SK-N-SH (cell line): ENCODE data around the gene CDKL4. TPM values are rescaled to one million over a fixed set of nuclear protein-coding genes. Genes with fewer than 3 reads are reported as not detected.

Experiments used
- CTCF ChIA-PET: fragments of 300-600, 350-600 bp; formaldehyde crosslinking; extraction: SDS; loops from one replicate; lab custom pipeline; 2021; lab: Yijun Ruan, JAX
- POLR2A ChIA-PET: fragments of 350-600 bp; sonication (Branson Sonifier 250); formaldehyde crosslinking; extraction: SDS; loops from one replicate; lab custom pipeline; 2020; ENCODE audit warnings: antibody characterized with exemption, inconsistent platforms; lab: Yijun Ruan, JAX
- DNase-seq: peaks from one replicate; pipeline ENCODE4 v3.0.0; 2012
- H2AFZ ChIP-seq: fragments of 200-600 bp; sonication (generic); 2 replicates; pipeline ENCODE4 v1.8.1; 2016; ENCODE audit warnings: antibody characterized with exemption, mild to moderate bottlenecking, low read depth
- H3F3A ChIP-seq: fragments of 200-600 bp; sonication (generic); replicated peaks from 2 replicates; pipeline ENCODE3; 2016; ENCODE audit warnings: antibody characterized with exemption, mild to moderate bottlenecking; ENCODE audit not compliant: insufficient read depth
- H3K27ac ChIP-seq, 2 experiments: fragments of 200-500 bp in 1 of 2; fragments of 200-600 bp in 1 of 2; sonication (Bioruptor generic) in 1 of 2; sonication (generic), shearing (Covaris generic) in 1 of 2; 2 replicates each; pipeline versions ENCODE4 v1.5.1 to v1.6.1; 2014 to 2016; ENCODE audit warnings: low read depth in 2 of 2, inconsistent platforms in 1 of 2, low read length in 1 of 2, mild to moderate bottlenecking in 1 of 2, mixed read lengths in 1 of 2
- H3K27me3 ChIP-seq: fragments of 200-600 bp; sonication (generic), shearing (Covaris generic); 2 replicates; pipeline ENCODE4 v1.6.1; 2016; ENCODE audit warnings: mixed run types; ENCODE audit not compliant: insufficient read depth
- H3K36me3 ChIP-seq, 2 experiments: fragments of 200-500 bp in 1 of 2; fragments of 200-600 bp in 1 of 2; sonication (Bioruptor generic) in 1 of 2; sonication (generic) in 1 of 2; replicated peaks in 1 of 2; 2 replicates each; pipeline versions ENCODE3 to v1.5.1; 2014 to 2016; ENCODE audit warnings: low read length in 1 of 2, mild to moderate bottlenecking in 1 of 2; ENCODE audit not compliant: insufficient read depth in 2 of 2, control insufficient read depth in 1 of 2
- H3K4me1 ChIP-seq, 2 experiments: fragments of 200-500 bp in 1 of 2; fragments of 200-600 bp in 1 of 2; sonication (Bioruptor generic) in 1 of 2; sonication (generic), shearing (Covaris generic) in 1 of 2; 2 replicates each; pipeline versions ENCODE4 v1.5.1 to v1.6.1; 2014 to 2016; ENCODE audit warnings: low read depth in 1 of 2, low read length in 1 of 2, mixed run types in 1 of 2; ENCODE audit not compliant: insufficient read depth in 2 of 2, control insufficient read depth in 1 of 2
- H3K4me2 ChIP-seq: fragments of 200-600 bp; sonication (generic), shearing (Covaris generic); 2 replicates; pipeline ENCODE4 v1.6.1; 2017; ENCODE audit warnings: mixed run types
- H3K4me3 ChIP-seq, 2 experiments: fragments of 200-500 bp in 1 of 2; fragments of 200-600 bp in 1 of 2; sonication (Bioruptor generic) in 1 of 2; sonication (generic), shearing (Covaris generic) in 1 of 2; 2 replicates each; pipeline versions ENCODE4 v1.5.1 to v1.8.1; 2014 to 2016; ENCODE audit warnings: low read depth in 2 of 2, inconsistent platforms in 1 of 2, low read length in 1 of 2, mild to moderate bottlenecking in 1 of 2, mixed read lengths in 1 of 2, moderate library complexity in 1 of 2
- H3K79me2 ChIP-seq: fragments of 200-600 bp; sonication (generic); 2 replicates; pipeline ENCODE4 v1.8.1; 2017; ENCODE audit warnings: mild to moderate bottlenecking; ENCODE audit not compliant: insufficient read depth
- H3K9ac ChIP-seq: fragments of 200-600 bp; sonication (generic); 2 replicates; pipeline ENCODE4 v1.6.1; 2017; ENCODE audit warnings: mixed run types
- H3K9me2 ChIP-seq: fragments of 200-600 bp; sonication (generic); 2 replicates; pipeline ENCODE4 v1.6.1; 2017; ENCODE audit warnings: mixed run types
- H3K9me3 ChIP-seq: fragments of 200-600 bp; sonication (generic); 2 replicates; pipeline ENCODE4 v1.6.1; 2017; ENCODE audit warnings: mixed run types, mild to moderate bottlenecking, moderate library complexity
- H4K20me1 ChIP-seq: fragments of 200-600 bp; sonication (generic); 2 replicates; pipeline ENCODE4 v1.6.1; 2017; ENCODE audit warnings: mild to moderate bottlenecking, mixed run types; ENCODE audit not compliant: insufficient read depth
- EP300 ChIP-seq, 2 experiments: IDR thresholded peaks; 2 replicates each; pipeline versions ENCODE4 v1.4.0 to v1.6.1; 2012; ENCODE audit warnings: borderline replicate concordance in 1 of 2, low read depth in 1 of 2, low read length in 1 of 2
- FOXJ3 ChIP-seq: sonication (generic); formaldehyde crosslinking; IDR thresholded peaks from 2 replicates; pipeline ENCODE4 v1.5.1; 2020; ENCODE audit warnings: mild to moderate bottlenecking, missing genetic modification reagents
- GATA2 ChIP-seq: sonication (generic); formaldehyde crosslinking; IDR thresholded peaks from 2 replicates; pipeline ENCODE4 v1.5.0; 2020; ENCODE audit warnings: mild to moderate bottlenecking, missing genetic modification reagents
- JUND ChIP-seq: IDR thresholded peaks from 2 replicates; pipeline ENCODE4 v1.4.0; 2012
- MXI1 ChIP-seq: IDR thresholded peaks from 2 replicates; pipeline ENCODE4 v1.6.1; 2012; ENCODE audit warnings: mild to moderate bottlenecking, low read depth, low read length, improper control_type of control experiment
- PBX3 ChIP-seq: IDR thresholded peaks from 2 replicates; pipeline ENCODE4; 2012
- RAD21 ChIP-seq: IDR thresholded peaks from 2 replicates; pipeline ENCODE4 v1.6.1; 2012; ENCODE audit warnings: mild to moderate bottlenecking, low read length
- RXRA ChIP-seq: IDR thresholded peaks from 2 replicates; pipeline ENCODE4 v1.4.0; 2012; ENCODE audit warnings: low read depth, mild to moderate bottlenecking, borderline replicate concordance
- SIN3A ChIP-seq: IDR thresholded peaks from 2 replicates; pipeline ENCODE4 v1.6.1; 2012; ENCODE audit warnings: low read depth, mild to moderate bottlenecking, low read length, moderate library complexity, borderline replicate concordance
- SMC3 ChIP-seq: IDR thresholded peaks from 2 replicates; pipeline ENCODE4 v1.6.1; 2012; ENCODE audit warnings: low read depth, low read length, improper control_type of control experiment
- TAF1 ChIP-seq: IDR thresholded peaks from 2 replicates; pipeline ENCODE4 v1.6.1; 2012; ENCODE audit warnings: low read depth, mild to moderate bottlenecking, low read length, moderate library complexity, borderline replicate concordance
- YY1 ChIP-seq: IDR thresholded peaks from 2 replicates; pipeline ENCODE4 v1.4.0; 2012; ENCODE audit warnings: low read depth, mild to moderate bottlenecking
- WGBS: methylation state at CpG from one replicate; pipeline ENCODE4 v1.1.6; 2017; ENCODE audit warnings: low lambda C conversion rate; 5-methylcytosine and 5-hydroxymethylcytosine counted together
- polyA plus RNA-seq, 3 experiments: library from polyadenylated mRNA; depleted of rRNA; stranded (reverse); fragments of >200 nt; gene quantifications; 2 replicates each; pipeline ENCODE4 v1.2.3, GENCODE V29; 2012
- TF ChIP-seq, protein P1 (sequence below): IDR thresholded peaks from 2 replicates; pipeline ENCODE4 v1.6.1; 2012; ENCODE audit warnings: mild to moderate bottlenecking, low read depth, low read length, moderate library complexity
- TF ChIP-seq, protein P2 (sequence below): fragments of 150-350 bp; IDR thresholded peaks from 2 replicates; pipeline ENCODE4 v1.6.1; 2016; ENCODE audit warnings: mild to moderate bottlenecking, low read depth, low read length
- TF ChIP-seq, protein P3 (sequence below): IDR thresholded peaks from 2 replicates; pipeline ENCODE4 v1.4.0; 2012; ENCODE audit warnings: low read depth, borderline replicate concordance

The CDKL4 gene
- polyA plus RNA-seq, 1 of the 3 experiments (the other 2 are of a cell fraction), result 0.81 TPM

DNA sequence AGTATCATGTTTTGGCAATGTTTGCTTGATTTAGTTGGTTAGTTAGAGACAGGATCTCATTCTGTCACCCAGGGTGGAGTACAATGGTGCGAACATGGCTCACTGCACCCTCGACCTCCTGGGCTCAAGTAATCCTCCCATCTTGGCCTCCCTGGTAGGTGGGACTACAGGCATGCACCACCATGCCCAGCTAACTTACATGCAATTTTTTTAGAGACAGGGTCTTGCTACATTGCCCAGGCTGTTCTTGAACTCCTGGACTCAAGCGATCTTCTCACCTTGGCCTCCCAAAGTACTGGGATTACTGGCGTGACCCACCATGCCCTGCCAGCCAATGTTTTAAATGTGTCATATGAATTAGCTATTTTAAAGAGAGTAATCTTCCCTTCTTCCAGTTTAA, 16.3 kb upstream of the CDKL4 start (continued):
- TF ChIP-seq, protein P1, sequence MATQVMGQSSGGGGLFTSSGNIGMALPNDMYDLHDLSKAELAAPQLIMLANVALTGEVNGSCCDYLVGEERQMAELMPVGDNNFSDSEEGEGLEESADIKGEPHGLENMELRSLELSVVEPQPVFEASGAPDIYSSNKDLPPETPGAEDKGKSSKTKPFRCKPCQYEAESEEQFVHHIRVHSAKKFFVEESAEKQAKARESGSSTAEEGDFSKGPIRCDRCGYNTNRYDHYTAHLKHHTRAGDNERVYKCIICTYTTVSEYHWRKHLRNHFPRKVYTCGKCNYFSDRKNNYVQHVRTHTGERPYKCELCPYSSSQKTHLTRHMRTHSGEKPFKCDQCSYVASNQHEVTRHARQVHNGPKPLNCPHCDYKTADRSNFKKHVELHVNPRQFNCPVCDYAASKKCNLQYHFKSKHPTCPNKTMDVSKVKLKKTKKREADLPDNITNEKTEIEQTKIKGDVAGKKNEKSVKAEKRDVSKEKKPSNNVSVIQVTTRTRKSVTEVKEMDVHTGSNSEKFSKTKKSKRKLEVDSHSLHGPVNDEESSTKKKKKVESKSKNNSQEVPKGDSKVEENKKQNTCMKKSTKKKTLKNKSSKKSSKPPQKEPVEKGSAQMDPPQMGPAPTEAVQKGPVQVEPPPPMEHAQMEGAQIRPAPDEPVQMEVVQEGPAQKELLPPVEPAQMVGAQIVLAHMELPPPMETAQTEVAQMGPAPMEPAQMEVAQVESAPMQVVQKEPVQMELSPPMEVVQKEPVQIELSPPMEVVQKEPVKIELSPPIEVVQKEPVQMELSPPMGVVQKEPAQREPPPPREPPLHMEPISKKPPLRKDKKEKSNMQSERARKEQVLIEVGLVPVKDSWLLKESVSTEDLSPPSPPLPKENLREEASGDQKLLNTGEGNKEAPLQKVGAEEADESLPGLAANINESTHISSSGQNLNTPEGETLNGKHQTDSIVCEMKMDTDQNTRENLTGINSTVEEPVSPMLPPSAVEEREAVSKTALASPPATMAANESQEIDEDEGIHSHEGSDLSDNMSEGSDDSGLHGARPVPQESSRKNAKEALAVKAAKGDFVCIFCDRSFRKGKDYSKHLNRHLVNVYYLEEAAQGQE, result no peak
- no peak for TF ChIP-seq EP300 (IDR thresholded peaks at IDR 0.05; ENCODE audit: borderline replicate concordance in 1 of 2, low read depth in 1 of 2, low read length in 1 of 2)
- TF ChIP-seq RAD21, result no peak
- no peak for TF ChIP-seq PBX3
- TF ChIP-seq GATA2 (CRISPR knock-in tag), result no peak

- no peaks in the 10 kb centered on the region for H3K9me3 ChIP-seq
- peaks cover 67 to 88% of the 10 kb centered on the region in 2 experiments for H3K36me3 ChIP-seq
- H3K79me2 ChIP-seq, result no peaks in the 10 kb centered on the region
- DNase-seq, result no peak
- no peak overlapping the region for H3K4me3 ChIP-seq
- CTCF ChIA-PET, result no interaction called here
- H3K9ac ChIP-seq, result no peak overlapping the region
- H3K4me1 ChIP-seq, result no peaks in the 10 kb centered on the region
- no peaks in the 10 kb centered on the region for H4K20me1 ChIP-seq
- no peak overlapping the region for H3K27ac ChIP-seq
- no peak for TF ChIP-seq YY1
- TF ChIP-seq TAF1, result no peak
- TF ChIP-seq SMC3, result no peak
- no peak overlapping the region for H2AFZ ChIP-seq
- H3F3A ChIP-seq, result no peaks in the 10 kb centered on the region
- POLR2A ChIA-PET, result no interaction called here
- H3K9me2 ChIP-seq, result no peaks in the 10 kb centered on the region
- no peak overlapping the region for H3K4me2 ChIP-seq
- no peaks in the 10 kb centered on the region for H3K27me3 ChIP-seq
These were observed 12.3 kb upstream of the CDKL4 start for GRCh38 chr2:39256040-39256439.

- Histone ChIP-seq H3K9me3 (no peaks in the 10 kb centered on the region), H3K9ac (no peak overlapping the region), H3K27ac (no peak overlapping the region), H3K4me3 (no peak overlapping the region), H3K4me2 (no peak overlapping the region), H4K20me1 (no peaks in the 10 kb centered on the region), H3K36me3 (peaks cover 73 to 78% of the 10 kb centered on the region in 2 experiments), H3K4me1 (no peaks in the 10 kb centered on the region), H3K79me2 (no peaks in the 10 kb centered on the region), H3F3A (peaks cover 6% of the 10 kb centered on the region), H3K27me3 (no peaks in the 10 kb centered on the region), H3K9me2 (no peaks in the 10 kb centered on the region), H2AFZ (no peak overlapping the region)
- ChIA-PET CTCF (interaction anchor here (1.0 to 3.7 kb wide), 5 partner anchors 9 to 443 kb away, joined by 3 to 24 read pairs (median 3); partner anchors contain the start of gene CDKL4), POLR2A (no interaction called here)
- TF ChIP-seq PBX3 (no peak), SIN3A (no peak), RXRA (no peak), MXI1 (no peak), JUND (no peak), FOXJ3 (CRISPR knock-in tag) (no peak)
- TF ChIP-seq, protein P2, sequence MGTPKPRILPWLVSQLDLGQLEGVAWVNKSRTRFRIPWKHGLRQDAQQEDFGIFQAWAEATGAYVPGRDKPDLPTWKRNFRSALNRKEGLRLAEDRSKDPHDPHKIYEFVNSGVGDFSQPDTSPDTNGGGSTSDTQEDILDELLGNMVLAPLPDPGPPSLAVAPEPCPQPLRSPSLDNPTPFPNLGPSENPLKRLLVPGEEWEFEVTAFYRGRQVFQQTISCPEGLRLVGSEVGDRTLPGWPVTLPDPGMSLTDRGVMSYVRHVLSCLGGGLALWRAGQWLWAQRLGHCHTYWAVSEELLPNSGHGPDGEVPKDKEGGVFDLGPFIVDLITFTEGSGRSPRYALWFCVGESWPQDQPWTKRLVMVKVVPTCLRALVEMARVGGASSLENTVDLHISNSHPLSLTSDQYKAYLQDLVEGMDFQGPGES, result no peak
- TF ChIP-seq, protein P3, sequence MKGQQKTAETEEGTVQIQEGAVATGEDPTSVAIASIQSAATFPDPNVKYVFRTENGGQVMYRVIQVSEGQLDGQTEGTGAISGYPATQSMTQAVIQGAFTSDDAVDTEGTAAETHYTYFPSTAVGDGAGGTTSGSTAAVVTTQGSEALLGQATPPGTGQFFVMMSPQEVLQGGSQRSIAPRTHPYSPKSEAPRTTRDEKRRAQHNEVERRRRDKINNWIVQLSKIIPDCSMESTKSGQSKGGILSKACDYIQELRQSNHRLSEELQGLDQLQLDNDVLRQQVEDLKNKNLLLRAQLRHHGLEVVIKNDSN, result no peak
- DNase-seq, result no peak
- 91% methylated on average over 18 of the region's 18 CpGs for WGBS
These were observed 9.2 kb upstream of the CDKL4 start for GRCh38 chr2:39252888-39253518.
